K562 (cell line): ENCODE data around the gene CHD6. TPM values are rescaled to one million over a fixed set of nuclear protein-coding genes. Genes with fewer than 3 reads are reported as not detected.

Experiments used
- GABPB1 ChIP-seq: sonication (generic); formaldehyde crosslinking; IDR thresholded peaks from 2 replicates; pipeline ENCODE4 v1.8.0; 2022; ENCODE audit warnings: mild to moderate bottlenecking, missing genetic modification reagents
- KLF1 ChIP-seq: fragments of 450-650 bp; IDR thresholded peaks from 2 replicates; pipeline ENCODE4 v1.6.1; 2016; ENCODE audit warnings: missing genetic modification characterization, missing compliant biosample characterization
- POLR2A ChIP-seq: fragments of 450-650 bp; conservative IDR thresholded peaks from 2 replicates; pipeline ENCODE4 v1.6.1; 2016
- RAD21 ChIP-seq, 2 experiments: fragments of 250-450 bp in 1 of 2; fragments of 450-650 bp in 1 of 2; sonication (Bioruptor Pico) in 1 of 2; formaldehyde crosslinking in 1 of 2; IDR thresholded peaks in 1 of 2; conservative IDR thresholded peaks in 1 of 2; 2 replicates each; pipeline versions ENCODE4 v1.4.0 to v1.8.0; 2020 to 2022; ENCODE audit warnings: mild to moderate bottlenecking in 2 of 2, moderate library complexity in 1 of 2
- RFX7 ChIP-seq: fragments of 250-450 bp; sonication (Bioruptor Pico); IDR thresholded peaks from 2 replicates; pipeline ENCODE4 v1.5.1; 2021; ENCODE audit warnings: mild to moderate bottlenecking
- RNF219 ChIP-seq: fragments of 250-450 bp; sonication (Bioruptor Pico); IDR thresholded peaks from 2 replicates; pipeline ENCODE4 v1.5.0; 2022; ENCODE audit warnings: mild to moderate bottlenecking
- TAL1 ChIP-seq: fragments of 450-650 bp; IDR thresholded peaks from 2 replicates; pipeline ENCODE4 v1.6.1; 2016; ENCODE audit warnings: mild to moderate bottlenecking
- U2AF2 ChIP-seq: fragments of 200-400 bp; formaldehyde crosslinking; optimal IDR thresholded peaks from 2 replicates; pipeline ENCODE3; 2017; ENCODE audit warnings: low read depth, mild to moderate bottlenecking, low read length
- WHSC1 ChIP-seq: IDR thresholded peaks from one replicate; pipeline ENCODE4 v1.6.1; 2012; ENCODE audit warnings: low read length, control low read depth, inconsistent platforms
- ZNF12 ChIP-seq: sonication (generic); formaldehyde crosslinking; IDR thresholded peaks from 2 replicates; pipeline ENCODE4 v1.4.0; 2020; ENCODE audit warnings: mild to moderate bottlenecking, missing genetic modification reagents
- ZNF121 ChIP-seq: sonication (generic); formaldehyde crosslinking; conservative IDR thresholded peaks from 2 replicates; pipeline ENCODE4 v1.8.0; 2022; ENCODE audit warnings: missing genetic modification reagents
- ZNF224 ChIP-seq: sonication (generic); formaldehyde crosslinking; IDR thresholded peaks from 2 replicates; pipeline ENCODE4 v1.8.0; 2022; ENCODE audit warnings: mild to moderate bottlenecking, missing genetic modification reagents
- ZNF644 ChIP-seq: fragments of 200-800 bp; sonication (Bioruptor generic); IDR thresholded peaks from 2 replicates; pipeline ENCODE4 v1.6.1; 2016; ENCODE audit warnings: low read depth, missing genetic modification characterization, missing compliant biosample characterization
- ZNF785 ChIP-seq: fragments of 250-450 bp; sonication (Bioruptor Pico); IDR thresholded peaks from 2 replicates; pipeline ENCODE4 v1.4.0; 2020; ENCODE audit warnings: mild to moderate bottlenecking
- polyA plus RNA-seq, 8 experiments: library from polyadenylated mRNA; depleted of rRNA in 4 of 8; stranded (reverse) in 5 of 8; unstranded in 3 of 8; fragments of >200 nt; fragmentation: Nextera tagmentation in 2 of 8; fragmentation: Illumina TruSeq in 1 of 8; extraction: Ambion mirVana in 2 of 8; extraction: Trizol in 1 of 8; gene quantifications; 2 replicates each; pipeline versions ENCODE4 v1.2.1 to v1.2.3, GENCODE V29; 2011 to 2014; ENCODE audit warnings: inconsistent platforms in 1 of 8, missing spikeins in 1 of 8
- total RNA-seq, 7 experiments: library from RNA; depleted of rRNA in 6 of 7; stranded (reverse); fragments of >200 nt in 6 of 7; fragmentation: Illumina TruSeq in 2 of 7; extraction: Trizol in 2 of 7; gene quantifications; 2 replicates each; pipeline versions ENCODE4 v1.2.1 to v1.2.3, GENCODE V29; 2011 to 2021; ENCODE audit warnings: low replicate concordance in 1 of 7

The CHD6 gene
- total and polyA plus RNA-seq, 9 of the 15 experiments (the other 6 are each of a cell fraction or from before 2014, with no cell fraction given), result 3.9 to 24.2 (median 12.8) TPM

DNA sequence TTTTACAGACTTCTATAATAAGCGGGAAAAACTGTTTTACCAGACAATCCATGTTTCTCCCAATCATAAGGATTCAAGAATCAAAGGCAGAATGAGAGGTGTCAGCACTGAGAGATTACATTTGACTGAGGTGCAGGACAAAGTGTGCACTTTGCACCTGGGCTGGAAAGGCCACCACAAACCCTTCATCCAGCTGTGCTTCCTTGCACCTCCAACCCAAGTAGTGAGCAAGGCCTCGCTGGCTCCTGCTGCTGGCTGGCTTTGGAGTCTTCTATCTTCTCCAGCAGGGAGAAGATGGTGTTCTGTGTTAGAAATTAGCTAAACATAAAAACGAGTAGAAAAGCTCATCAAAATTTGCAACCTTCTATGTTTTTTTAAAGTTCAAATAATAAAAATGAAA, 77.7 kb downstream of the CHD6 start (continued):
- TF ChIP-seq ZNF224 (CRISPR knock-in tag) (no peak), ZNF785 (no peak), RFX7 (CRISPR knock-in tag) (no peak), ZNF121 (no peak), RNF219 (CRISPR knock-in tag) (no peak), GABPB1 (CRISPR knock-in tag) (no peak), POLR2A (no peak), RAD21 (CRISPR knock-in tag; conservative IDR thresholded peaks at IDR 0.05 in 1 of 2, IDR thresholded peaks at IDR 0.05 in 1 of 2) (0 out of 4 replicates have a peak, but pooled peaks of 1 of the 2 experiments have one; percentile 16), ZNF644 (tag) (no peak), TAL1 (no peak), U2AF2 (no peak), WHSC1 (no peak), KLF1 (tag) (no peak), ZNF12 (CRISPR knock-in tag) (no peak)
